Right lobe of liver (tissue), 6 donors: ENCODE data around the gene GIN1. TPM values are rescaled to one million over a fixed set of nuclear protein-coding genes. Genes with fewer than 3 reads are reported as not detected.
"Not testable (repeated sequence)": the region's sequence is repeated elsewhere in the genome, so short reads cannot be mapped to it uniquely, and the experiment has no call there.

Experiments used
- ATAC-seq, 4 donors: fragments of 200-7000 bp; cut with Tn5 transposase; one replicate each; pipeline ENCODE4 v1.9.1; 2020; ENCODE audit warnings: mild to moderate bottlenecking in 4 of 4, moderate library complexity in 4 of 4
- DNase-seq, 3 donors: peaks; one replicate each; pipeline ENCODE4 v3.0.0-alpha.2; 2020
- H3K27ac ChIP-seq, 3 donors: fragments of 200-600 bp; one replicate each; pipeline ENCODE4 v1.8.0; 2022
- H3K27me3 ChIP-seq, 2 donors: fragments of 200-600 bp; one replicate each; pipeline ENCODE4 v1.8.0; 2022
- H3K36me3 ChIP-seq, 4 donors: fragments of 200-600 bp; sonication (generic) in 1 of 4; one replicate each; pipeline versions ENCODE4 v1.5.1 to v1.8.0; 2017 to 2022; ENCODE audit warnings: control low read depth in 1 of 4
- H3K4me1 ChIP-seq, 4 donors: fragments of 200-600 bp; sonication (generic) in 1 of 4; one replicate each; pipeline versions ENCODE4 v1.5.1 to v1.8.0; 2017 to 2022; ENCODE audit warnings: control low read depth in 1 of 4
- H3K4me3 ChIP-seq, 3 donors: fragments of 200-600 bp; one replicate each; pipeline ENCODE4 v1.8.0; 2022
- H3K9me3 ChIP-seq, 4 donors: fragments of 200-600 bp; sonication (generic) in 1 of 4; one replicate each; pipeline versions ENCODE4 v1.5.1 to v1.8.0; 2017 to 2022; ENCODE audit warnings: control low read depth in 1 of 4
- CTCF ChIP-seq, 4 donors: fragments of 200-600 bp in 3 of 4; fragments of 450-650 bp in 1 of 4; IDR thresholded peaks; one replicate each; pipeline versions ENCODE4 v1.5.1 to v1.8.0; 2016 to 2022; ENCODE audit warnings: antibody characterized with exemption in 4 of 4, mild to moderate bottlenecking in 2 of 4
- POLR2A ChIP-seq: fragments of 450-650 bp; IDR thresholded peaks from one replicate; pipeline ENCODE4 v1.6.1; 2017; ENCODE audit warnings: antibody characterized with exemption, mild to moderate bottlenecking
- WGBS: methylation state at CpG from one replicate; pipeline ENCODE4 v1.1.6; 2018; ENCODE audit warnings: low coverage, low lambda C conversion rate; ENCODE audit not compliant: insufficient coverage; ENCODE audit errors: missing lambda C conversion rate; 5-methylcytosine and 5-hydroxymethylcytosine counted together
- intact Hi-C, 2 donors: fragments of 100-400 bp; cut with DNase I; formaldehyde crosslinking; loops; one replicate each; pipeline versions ENCODE4 v1.11.2 to v1.14.1; 2022
- total RNA-seq, 6 experiments: library from RNA; depleted of rRNA in 2 of 6; stranded (reverse); fragments of >200 nt in 2 of 6; fragmentation: NEBNext Ultra II Directional in 3 of 6; extraction: Animal tissue kit (Norgen Biotek cat#: 25700) in 3 of 6; gene quantifications; one replicate each; pipeline versions ENCODE4 v1.1.0 to v1.2.4, GENCODE V29; 2016 to 2023
- donor health status: DM: no; HTN: yes; CAD: no.
- donor health status: DM: no; HTN: no; CAD: no.
- donor health status: DM: no; HTN: no; CAD: no.
- donor health status: DM: no; HTN: yes; CAD: no.
- donor health status: DM: no; HTN: yes; CAD: no.

GIN1 gene
- total RNA-seq, 6 experiments from 2014 or later = 3.7 to 5.7 (median 4.6) TPM

GRCh38 chr5:103089272-103089671 is 30.7 kb downstream of the GIN1 start:
- Histone ChIP-seq H3K27me3 (no peaks in the 10 kb centered on the region), H3K4me1 (no peaks in the 10 kb centered on the region), H3K4me3 (no peak overlapping the region), H3K9me3 (no peaks in the 10 kb centered on the region), H3K36me3 (peaks cover 0 to 18% (median 7%) of the 10 kb centered on the region in 4 donors), H3K27ac (no peak overlapping the region)
- no peak for DNase-seq
- intact Hi-C loops = no loop called here
- WGBS = 90% methylated on average over 1 of the region's 1 CpG
- no peak for ATAC-seq
- no peak for TF ChIP-seq CTCF (IDR thresholded peaks at IDR 0.05)
- no peak for TF ChIP-seq POLR2A

GRCh38 chr5:103086547-103086946 is 33.4 kb downstream of the GIN1 start:
- TF ChIP-seq POLR2A (no peak), CTCF (IDR thresholded peaks at IDR 0.05) (no peak)

GRCh38 chr5:103079796-103080195 is 40.1 kb downstream of the GIN1 start:
- peaks cover 0 to 9% (median 3%) of the 10 kb centered on the region in 4 donors for H3K9me3 ChIP-seq
- TF ChIP-seq CTCF (IDR thresholded peaks at IDR 0.05) (no peak), POLR2A (no peak)
- no peaks in the 10 kb centered on the region for H3K4me1 ChIP-seq
- no peak overlapping the region for H3K4me3 ChIP-seq
- H3K27ac ChIP-seq = no peak overlapping the region
- ATAC-seq (peak in 1 of 4 donors; percentile 43), DNase-seq (no peak)
- intact Hi-C loops = no loop called here
- no peaks in the 10 kb centered on the region for H3K36me3 ChIP-seq
- no peaks in the 10 kb centered on the region for H3K27me3 ChIP-seq
- 80% methylated on average over 1 of the region's 4 CpGs for WGBS

More at GRCh38 chr5:103086547-103086946, 33.4 kb downstream of the GIN1 start:
- ATAC-seq (no peak), DNase-seq (no peak)
- Histone ChIP-seq H3K4me3 (no peak overlapping the region), H3K27ac (no peak overlapping the region), H3K9me3 (peaks cover 0 to 3% (median 0%) of the 10 kb centered on the region in 4 donors), H3K4me1 (no peaks in the 10 kb centered on the region), H3K27me3 (no peaks in the 10 kb centered on the region), H3K36me3 (peaks cover 0 to 18% (median 7%) of the 10 kb centered on the region in 4 donors)
- intact Hi-C loops = no loop called here
- WGBS = 100% methylated on average over 1 of the region's 1 CpG

- H3K9me3 ChIP-seq = peaks cover 0 to 6% (median 3%) of the 10 kb centered on the region in 4 donors
These were observed 44.5 kb downstream of the GIN1 start for GRCh38 chr5:103075442-103075841.

GRCh38 chr5:103073500-103073899 is 46.4 kb downstream of the GIN1 start:
- H3K27me3 ChIP-seq, H3K27ac ChIP-seq, H3K9me3 ChIP-seq, H3K4me3 ChIP-seq, ATAC-seq, H3K4me1 ChIP-seq, intact Hi-C loops, H3K36me3 ChIP-seq, DNase-seq: not testable (repeated sequence)
- WGBS = 87% methylated on average over 3 of the region's 4 CpGs

More at GRCh38 chr5:103075442-103075841, 44.5 kb downstream of the GIN1 start:
- ATAC-seq (no peak), DNase-seq (no peak)
- Histone ChIP-seq H3K27me3 (no peaks in the 10 kb centered on the region), H3K27ac (no peak overlapping the region), H3K4me3 (no peak overlapping the region), H3K36me3 (no peaks in the 10 kb centered on the region), H3K4me1 (no peaks in the 10 kb centered on the region)
- 77% methylated on average over 4 of the region's 4 CpGs for whole genome bisulfite sequencing
- TF ChIP-seq CTCF (IDR thresholded peaks at IDR 0.05) (no peak), POLR2A (no peak)
- intact Hi-C loops = no loop called here
